GM19455 (cell line): Measurements from ENCODE around the gene HAVCR2.
"Not testable (repeated sequence)": the region's sequence is repeated elsewhere in the genome, so short reads cannot be mapped to it uniquely, and the experiment has no call there.

ENCODE experiments used
- ATAC-seq: cut with Tn5 transposase; IDR thresholded peaks from one replicate; pipeline ENCODE4 v1.9.1; 2021; ENCODE audit not compliant: unreplicated experiment

HAVCR2 gene

DNA sequence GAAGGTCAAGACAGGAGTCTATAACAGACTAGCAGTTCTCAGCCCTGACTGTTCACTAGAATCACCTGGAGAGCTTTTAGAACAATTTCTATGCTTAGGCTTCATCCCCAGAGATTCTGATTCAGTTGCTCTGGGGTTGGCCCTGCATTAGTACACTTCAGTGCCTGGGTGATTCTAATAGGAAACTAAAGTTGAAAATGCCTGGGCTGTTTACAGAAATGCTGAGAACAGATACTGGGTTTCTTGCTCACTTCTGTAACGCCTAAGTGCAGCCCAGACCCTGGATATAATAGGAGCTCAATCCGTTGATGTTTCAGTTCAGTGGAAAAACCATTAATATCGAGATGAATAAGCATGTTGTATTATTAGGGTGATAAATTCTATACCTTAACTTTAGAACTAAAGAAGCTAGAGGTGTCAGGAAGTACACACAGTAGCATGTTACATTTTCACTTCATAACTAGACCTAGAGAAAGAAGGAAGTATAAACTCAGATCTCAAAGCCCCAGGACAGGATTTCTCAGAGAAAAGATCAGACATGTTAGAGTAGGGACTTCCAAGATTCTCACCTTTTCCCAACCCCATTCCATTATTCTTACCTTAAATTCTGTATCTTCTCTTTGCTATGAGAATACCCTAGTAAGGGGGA, 20.4 kb downstream of the HAVCR2 start:
- peak; percentile 71 for ATAC-seq

GRCh38 chr5:157086751-157087359, 22.0 kb downstream of the HAVCR2 start:
- no peak for ATAC-seq

DNA sequence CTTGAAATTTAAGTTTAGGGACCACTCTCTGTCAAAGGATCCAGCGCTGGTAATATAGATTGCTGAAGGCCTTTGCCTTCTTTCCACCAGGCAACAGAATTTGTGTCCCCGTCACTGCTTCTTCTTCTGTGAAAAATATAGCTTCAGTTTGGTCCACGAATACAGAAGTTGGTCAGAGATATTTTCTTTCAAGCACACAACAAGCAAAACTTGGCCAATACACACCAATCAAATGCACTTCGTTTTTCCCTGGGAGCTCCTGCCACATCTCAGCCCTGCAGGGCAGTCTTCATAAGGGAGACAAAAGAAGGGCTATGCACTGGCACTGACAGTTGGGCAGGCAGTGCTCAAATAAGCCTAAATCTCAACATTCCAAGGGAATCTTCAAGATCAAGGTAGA, 22.9 kb downstream of the HAVCR2 start:
- no peak for ATAC-seq

DNA sequence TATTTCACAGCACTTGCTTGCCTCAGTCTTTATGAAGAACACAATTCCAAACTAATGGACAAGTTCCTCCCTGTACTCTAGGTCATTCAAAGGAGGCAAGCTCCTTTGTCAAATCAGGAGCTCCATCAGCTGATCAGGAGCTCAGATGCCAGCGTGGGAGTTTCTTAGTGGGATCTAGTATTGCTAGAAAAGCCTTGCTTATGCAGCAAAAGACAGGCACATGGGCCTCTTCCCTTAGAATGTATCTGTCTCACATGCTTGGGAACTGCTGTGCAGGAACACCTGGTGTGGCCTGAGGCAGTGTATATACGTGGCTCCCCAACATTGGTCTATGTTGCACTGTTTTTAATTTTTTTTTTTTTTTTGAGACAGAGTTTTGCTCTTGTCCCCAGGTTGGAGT, 28.6 kb downstream of the HAVCR2 start:
- ATAC-seq = no peak

DNA sequence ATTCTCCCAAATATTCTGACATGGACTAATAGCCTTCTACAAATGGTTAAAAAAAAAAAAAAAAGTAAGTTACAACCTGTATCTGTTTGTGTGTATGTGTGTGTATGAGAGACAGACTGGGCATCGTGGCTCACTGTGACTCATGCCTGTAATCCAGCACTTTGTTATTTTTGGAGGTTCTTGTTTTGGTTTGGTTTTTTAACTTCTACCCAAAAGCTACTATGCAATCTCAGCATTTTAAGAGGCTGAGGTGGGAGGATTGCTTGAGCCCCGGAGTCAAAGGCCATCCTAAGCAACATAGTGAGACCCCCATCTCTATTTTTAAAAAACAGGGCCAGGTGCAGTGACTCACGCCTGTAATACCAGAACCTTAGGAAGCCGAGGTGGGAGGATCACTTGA, 32.3 kb downstream of the HAVCR2 start:
- no peak for ATAC-seq

- no peak for ATAC-seq
These were observed 36.3 kb downstream of the HAVCR2 start for GRCh38 chr5:157072508-157072907.

- ATAC-seq = no peak
These were observed 38.9 kb downstream of the HAVCR2 start for GRCh38 chr5:157069949-157070348.

DNA sequence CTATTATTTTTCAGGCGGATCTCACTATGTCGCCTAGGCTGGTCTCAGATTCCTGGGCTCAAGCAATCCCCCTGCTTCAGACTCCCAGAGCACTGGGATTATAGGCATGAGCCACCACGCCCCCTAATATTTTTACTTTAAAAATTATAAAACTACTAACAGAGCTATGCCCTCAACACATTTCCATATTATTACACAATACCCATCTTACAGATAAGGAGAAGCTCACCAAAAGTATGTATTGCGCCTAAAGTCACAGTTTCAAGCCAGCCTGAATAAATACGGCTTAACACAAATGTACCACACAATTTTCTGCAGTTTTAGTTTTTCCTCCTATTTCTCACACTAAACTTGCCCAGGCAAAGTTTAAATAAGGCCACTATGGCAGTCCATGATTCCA, 40.1 kb downstream of the HAVCR2 start:
- ATAC-seq = no peak

- no peak for ATAC-seq
These were observed 40.5 kb downstream of the HAVCR2 start for GRCh38 chr5:157068339-157068738.

DNA sequence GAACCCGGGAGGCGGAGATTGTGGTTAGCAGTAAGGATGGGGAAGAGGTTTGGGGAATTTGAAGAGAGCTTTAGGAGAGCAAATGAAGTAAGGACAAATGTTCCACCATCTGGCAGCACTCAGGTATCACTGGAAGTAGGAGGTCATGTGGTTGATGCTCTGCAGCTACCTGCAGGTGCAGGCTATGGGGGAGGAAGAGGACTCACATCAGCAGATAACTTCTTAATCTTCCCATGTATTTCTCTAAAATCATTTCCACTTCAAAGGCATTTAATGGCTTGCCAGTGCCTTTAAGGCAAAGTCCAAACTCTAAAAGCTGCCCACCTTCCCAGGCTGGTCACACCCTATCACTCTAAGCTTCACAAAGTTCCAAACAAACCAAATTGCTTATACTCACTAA, 41.8 kb downstream of the HAVCR2 start:
- ATAC-seq = no peak

DNA sequence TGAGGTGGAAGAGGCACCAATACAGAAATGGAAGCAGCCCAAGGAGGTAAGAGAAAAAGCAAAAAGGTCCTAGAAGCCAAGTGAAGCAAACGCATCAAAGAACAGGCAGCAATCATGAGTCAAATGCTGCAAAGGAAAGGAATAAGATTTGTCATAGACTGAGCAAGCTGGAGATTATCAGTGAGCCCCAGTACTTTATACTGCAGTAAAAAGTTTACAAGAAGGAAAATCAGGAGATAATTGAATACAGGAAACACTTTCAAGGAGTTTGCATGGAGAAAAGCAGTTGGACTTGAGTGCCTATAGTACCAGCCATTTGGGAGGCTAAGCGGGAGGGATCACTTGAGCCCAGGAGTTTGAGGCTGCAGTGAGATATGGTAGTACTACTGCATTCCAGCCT, 42.8 kb downstream of the HAVCR2 start:
- no peak for ATAC-seq

GRCh38 chr5:157063776-157064430, 44.9 kb downstream of the HAVCR2 start:
- ATAC-seq = no peak

DNA sequence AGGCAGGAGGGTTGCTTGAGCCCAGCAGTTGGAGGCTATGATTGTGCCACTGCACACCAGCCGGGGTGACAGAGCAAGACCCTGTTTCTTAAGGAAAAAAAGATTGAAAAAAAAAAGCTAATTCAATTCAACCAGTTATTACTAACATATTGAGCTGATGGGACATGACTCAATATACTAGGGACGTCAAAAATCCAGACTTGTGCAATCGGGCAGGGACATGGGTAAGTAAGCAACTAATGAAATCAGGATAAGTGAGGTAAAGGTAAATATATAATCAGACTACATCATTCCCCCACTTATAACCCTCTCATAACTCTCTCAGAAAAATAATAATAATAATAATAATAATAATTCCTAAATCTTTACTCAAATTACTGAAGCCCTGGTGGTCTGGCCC, 49.0 kb downstream of the HAVCR2 start:
- ATAC-seq = no peak

DNA sequence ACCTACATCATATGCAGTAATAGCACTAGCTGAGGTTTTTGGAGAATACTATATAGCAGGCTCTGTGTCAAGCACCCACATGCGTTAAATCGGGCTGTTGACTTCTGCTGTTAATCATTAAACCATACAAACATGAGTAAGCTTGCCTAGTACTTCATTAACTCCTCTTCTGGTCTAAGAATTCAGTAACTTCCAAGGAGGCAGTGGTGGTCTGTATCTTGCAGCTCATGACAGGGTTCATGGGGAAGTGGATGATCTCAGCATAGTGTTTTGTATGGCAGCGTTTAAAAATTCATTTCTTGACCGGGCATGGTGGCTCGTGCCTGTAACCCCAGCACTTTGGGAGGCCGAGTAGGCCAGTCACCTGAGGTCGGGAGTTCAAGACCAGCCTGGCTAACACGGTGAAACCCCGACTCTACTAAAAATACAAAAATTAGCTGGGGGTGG, 49.7 kb downstream of the HAVCR2 start, which contains the start of gene HAVCR1:
HAVCR1 (minus strand) TSS at position 24 of the 447 bp plus-strand sequence. CDS start 1,173 bp downstream, outside the sequence.
- ATAC-seq = no peak

- no peak for ATAC-seq
These were observed 51.1 kb downstream of the HAVCR2 start for GRCh38 chr5:157057459-157058370.

DNA sequence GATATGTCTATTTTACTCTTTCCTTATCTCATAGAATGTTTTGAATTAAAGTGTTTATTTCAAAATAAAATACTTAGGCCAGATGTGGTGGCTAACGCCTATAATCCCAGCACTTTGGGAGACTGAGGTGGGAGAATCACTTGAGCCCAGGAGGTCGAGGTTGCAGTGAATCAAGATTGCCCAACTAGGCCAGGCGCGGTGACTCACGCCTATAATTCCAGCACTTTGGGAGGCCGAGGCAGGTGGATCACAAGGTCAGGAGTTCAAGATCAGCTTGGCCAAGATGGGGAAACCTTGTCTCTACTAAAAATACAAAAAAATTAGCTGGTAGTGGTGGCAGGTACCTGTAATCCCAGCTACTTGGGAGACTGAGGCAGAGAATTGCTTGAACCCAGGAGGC, 52.0 kb downstream of the HAVCR2 start:
- not testable (repeated sequence) for ATAC-seq

GRCh38 chr5:157051604-157052245, 57.1 kb downstream of the HAVCR2 start:
- no peak for ATAC-seq

GRCh38 chr5:157050050-157050449, 58.8 kb downstream of the HAVCR2 start:
- peak; percentile 60 for ATAC-seq

GRCh38 chr5:157049605-157050004, 59.2 kb downstream of the HAVCR2 start:
- no peak for ATAC-seq

DNA sequence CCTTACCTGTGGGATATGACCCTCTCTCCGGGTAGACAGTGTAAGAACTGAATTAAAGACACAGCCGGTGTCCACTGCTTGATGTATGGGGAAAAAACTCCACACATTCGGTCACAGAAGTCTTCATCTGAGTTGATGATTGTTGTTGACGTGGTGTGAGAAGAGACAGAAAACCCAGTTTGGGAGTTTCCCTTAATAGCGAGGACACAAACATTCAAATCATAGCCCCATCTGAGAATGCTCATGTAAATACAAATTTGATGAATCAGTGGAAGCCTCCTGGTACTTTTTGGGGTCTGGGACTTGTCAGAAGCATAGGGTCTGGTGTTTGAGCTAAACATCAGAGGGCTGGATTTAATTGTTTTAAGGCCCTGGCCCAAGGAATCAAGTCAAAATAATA, 60.9 kb downstream of the HAVCR2 start:
- no peak for ATAC-seq

DNA sequence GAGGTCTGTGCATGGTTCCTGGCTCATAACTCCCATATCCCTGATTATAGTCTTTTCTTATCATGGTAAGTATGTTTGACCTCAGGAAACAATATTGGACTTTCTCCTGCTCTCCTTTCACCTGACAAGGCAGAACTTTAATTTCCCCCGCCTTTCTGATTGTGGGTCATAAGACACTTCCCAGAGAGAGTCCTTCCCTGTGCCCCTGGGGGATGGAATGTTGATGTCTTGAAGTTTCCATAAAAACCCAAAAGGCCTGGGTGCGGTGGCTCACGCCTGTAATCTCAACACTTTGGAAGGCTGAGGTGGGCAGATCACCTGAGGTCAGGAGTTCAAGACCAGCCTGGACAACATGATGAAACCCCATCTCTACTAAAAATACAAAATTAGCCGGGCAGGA, 61.8 kb downstream of the HAVCR2 start:
- ATAC-seq = not testable (repeated sequence)
